Omental fat pad (tissue), 4 donors: Measurements from ENCODE around the gene TIE1. TPM values are rescaled to one million over a fixed set of nuclear protein-coding genes. Genes with fewer than 3 reads are reported as not detected.

Experiments
- ATAC-seq: fragments of 150-250 bp; one replicate; pipeline ENCODE4 v1.9.1; 2016; ENCODE audit warnings: mild to moderate bottlenecking, moderate library complexity; ENCODE audit not compliant: low FRiP score
- DNase-seq: peaks from one replicate; pipeline ENCODE4 v3.0.0-alpha.2; 2019; ENCODE audit warnings: low spot score
- total RNA-seq, 4 donors: library from RNA; depleted of rRNA; stranded (reverse); fragments of >200 nt; gene quantifications; one replicate each; pipeline ENCODE4 v1.1.0, GENCODE V29; 2016
- TF ChIP-seq, protein P1 (sequence below), 3 donors: fragments of 450-650 bp; IDR thresholded peaks; one replicate each; pipeline ENCODE4 v1.5.1; 2016 to 2017; ENCODE audit warnings: antibody characterized with exemption in 3 of 3, mild to moderate bottlenecking in 3 of 3, moderate library complexity in 2 of 3

Gene TIE1
- total RNA-seq, 4 donors from 2014 or later = 15.2 to 156 (median 44.6) TPM

DNA sequence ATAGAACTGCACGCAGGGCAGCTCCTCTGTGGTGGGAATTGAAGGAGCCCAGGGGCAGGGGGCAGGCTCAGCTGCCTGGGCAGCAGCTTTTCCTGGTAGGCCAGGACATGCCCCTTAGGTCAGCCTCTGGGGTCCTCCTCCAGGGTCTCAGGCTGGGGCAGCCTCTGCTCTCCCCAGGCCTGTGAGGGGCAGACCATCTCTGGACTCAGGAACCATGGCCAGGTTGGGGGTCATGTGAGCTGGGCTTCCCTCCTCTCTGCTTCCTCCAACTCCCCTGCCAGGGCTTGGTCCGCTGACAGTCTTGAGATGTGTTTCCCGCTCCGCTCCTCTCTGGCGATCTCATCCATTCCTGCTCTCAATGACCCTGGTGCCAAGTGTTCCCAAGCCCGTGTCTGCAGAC lies 21.1 kb upstream of the TIE1 start:
- no peak for ATAC-seq
- DNase-seq = no peak
- TF ChIP-seq, protein P1, sequence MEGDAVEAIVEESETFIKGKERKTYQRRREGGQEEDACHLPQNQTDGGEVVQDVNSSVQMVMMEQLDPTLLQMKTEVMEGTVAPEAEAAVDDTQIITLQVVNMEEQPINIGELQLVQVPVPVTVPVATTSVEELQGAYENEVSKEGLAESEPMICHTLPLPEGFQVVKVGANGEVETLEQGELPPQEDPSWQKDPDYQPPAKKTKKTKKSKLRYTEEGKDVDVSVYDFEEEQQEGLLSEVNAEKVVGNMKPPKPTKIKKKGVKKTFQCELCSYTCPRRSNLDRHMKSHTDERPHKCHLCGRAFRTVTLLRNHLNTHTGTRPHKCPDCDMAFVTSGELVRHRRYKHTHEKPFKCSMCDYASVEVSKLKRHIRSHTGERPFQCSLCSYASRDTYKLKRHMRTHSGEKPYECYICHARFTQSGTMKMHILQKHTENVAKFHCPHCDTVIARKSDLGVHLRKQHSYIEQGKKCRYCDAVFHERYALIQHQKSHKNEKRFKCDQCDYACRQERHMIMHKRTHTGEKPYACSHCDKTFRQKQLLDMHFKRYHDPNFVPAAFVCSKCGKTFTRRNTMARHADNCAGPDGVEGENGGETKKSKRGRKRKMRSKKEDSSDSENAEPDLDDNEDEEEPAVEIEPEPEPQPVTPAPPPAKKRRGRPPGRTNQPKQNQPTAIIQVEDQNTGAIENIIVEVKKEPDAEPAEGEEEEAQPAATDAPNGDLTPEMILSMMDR (IDR thresholded peaks at IDR 0.05) = no peak

DNA sequence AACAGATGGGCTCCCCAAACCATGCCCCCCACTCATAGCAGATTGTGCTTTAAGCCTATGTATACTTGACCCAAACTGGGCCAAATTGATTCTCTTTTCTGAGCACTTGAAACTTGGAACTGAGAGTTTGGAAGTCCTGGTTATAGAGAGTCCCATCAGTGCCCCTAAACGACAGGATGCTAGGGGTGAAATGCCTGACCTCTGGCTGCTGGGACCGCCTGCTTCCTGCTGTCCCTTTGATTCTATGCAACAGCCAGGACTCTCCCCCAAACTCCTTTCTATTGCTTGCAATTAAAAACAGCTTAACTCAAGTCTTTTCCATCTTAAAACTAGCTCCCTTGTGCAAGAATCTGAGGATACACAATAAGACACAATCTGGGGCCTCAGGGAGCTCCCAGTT lies 20.1 kb upstream of the TIE1 start:
- ATAC-seq (no peak), DNase-seq (no peak)
- TF ChIP-seq, protein P1 (IDR thresholded peaks at IDR 0.05) = no peak

DNA sequence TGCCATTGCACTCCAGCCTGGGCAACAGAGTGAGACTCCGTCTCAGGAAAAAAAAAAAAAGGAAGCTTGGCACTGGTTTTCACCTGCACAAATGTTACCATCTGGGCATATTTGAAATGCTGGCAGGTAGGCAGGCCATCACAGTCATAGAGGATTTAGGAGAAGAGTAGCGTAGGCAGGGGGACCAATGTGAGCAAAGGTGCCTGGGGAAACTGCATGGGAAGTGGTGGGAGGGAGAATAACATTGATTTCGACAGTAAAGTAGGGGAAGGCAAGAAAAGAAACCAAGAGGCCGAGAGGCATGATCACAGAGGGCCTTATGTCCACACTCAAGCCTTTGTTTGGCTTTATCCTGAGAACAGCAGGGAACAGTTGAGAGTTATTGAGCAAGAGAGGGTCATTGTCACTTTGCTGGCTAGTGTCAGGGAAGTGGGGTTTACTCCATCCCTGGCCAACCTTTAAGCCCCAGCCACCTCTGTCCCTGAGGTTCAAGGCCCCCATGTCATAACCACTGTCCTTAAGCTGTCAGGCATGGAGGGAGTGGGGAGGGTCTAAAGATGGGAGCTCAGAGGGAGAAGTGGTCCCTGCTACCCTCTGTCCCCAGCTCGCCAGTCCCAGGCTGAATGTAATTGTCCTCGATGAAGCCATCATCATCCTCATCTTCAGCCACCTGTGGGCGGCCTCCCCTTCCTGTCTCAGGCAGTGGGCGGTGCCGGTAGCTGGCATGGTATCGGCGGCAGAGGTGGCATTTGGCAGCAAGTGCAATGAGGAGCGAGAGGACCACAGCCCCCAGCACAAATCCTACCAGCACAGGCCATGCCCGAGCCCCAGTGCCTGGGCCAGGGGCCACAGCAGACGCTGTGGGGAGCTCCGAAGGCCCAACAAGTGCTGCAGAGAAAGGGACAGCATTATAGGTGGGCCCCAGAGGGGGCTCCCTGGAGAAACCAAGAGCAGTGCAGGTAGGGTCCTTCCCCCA lies 18.3 kb upstream of the TIE1 start:
- DNase-seq (no peak), ATAC-seq (no peak)
- TF ChIP-seq, protein P1 (IDR thresholded peaks at IDR 0.05) = no peak

DNA sequence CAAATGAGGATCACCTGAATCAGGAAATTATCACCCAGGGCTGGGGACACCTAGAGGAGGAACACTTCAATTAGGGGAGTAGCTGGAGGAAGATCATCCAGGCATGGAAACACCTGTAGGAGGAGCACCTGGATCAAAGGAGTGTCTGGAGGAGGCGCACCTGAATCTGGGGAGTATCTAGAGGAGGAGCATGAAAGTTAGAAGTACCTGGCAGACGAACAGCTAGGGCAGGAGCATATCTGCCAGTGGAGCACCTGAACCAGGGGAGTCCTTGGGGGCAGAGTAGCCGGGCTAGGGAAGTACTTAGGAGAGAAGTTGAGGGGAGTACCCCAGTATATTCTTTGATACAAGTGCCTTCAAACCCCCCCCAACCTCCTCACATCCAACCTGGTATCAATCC lies 16.7 kb upstream of the TIE1 start:
- DNase-seq (no peak), ATAC-seq (no peak)
- TF ChIP-seq, protein P1 (IDR thresholded peaks at IDR 0.05) = no peak

DNA sequence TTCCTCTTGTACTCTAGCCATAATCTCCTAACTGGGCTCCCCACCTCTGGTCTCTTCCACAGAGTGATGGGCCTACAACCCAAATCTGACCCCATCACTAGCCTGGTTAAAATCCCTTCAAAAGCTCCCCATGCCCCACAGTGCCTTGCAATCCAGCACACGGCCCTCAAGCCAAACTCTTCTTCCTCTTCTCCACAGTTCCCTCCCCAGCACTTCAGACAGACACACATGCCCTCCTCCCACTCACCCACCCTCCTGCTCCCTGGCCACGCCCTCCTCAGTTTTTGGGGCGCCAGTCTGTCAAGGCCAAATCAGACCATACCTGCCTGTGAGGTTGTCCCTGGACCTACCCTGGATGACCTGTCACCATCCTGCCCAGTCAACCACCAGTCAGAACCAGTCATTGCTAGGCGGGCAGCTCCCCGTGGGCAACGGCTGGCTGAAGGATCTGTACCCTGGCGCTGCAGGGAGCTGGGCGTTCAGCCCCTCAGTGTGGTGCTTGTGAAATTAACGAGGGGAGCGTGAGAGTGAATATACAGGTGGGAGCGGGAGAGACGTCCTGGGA lies 16.2 kb upstream of the TIE1 start:
- no peak for ATAC-seq
- no peak for DNase-seq
- TF ChIP-seq, protein P1 (IDR thresholded peaks at IDR 0.05) = no peak

DNA sequence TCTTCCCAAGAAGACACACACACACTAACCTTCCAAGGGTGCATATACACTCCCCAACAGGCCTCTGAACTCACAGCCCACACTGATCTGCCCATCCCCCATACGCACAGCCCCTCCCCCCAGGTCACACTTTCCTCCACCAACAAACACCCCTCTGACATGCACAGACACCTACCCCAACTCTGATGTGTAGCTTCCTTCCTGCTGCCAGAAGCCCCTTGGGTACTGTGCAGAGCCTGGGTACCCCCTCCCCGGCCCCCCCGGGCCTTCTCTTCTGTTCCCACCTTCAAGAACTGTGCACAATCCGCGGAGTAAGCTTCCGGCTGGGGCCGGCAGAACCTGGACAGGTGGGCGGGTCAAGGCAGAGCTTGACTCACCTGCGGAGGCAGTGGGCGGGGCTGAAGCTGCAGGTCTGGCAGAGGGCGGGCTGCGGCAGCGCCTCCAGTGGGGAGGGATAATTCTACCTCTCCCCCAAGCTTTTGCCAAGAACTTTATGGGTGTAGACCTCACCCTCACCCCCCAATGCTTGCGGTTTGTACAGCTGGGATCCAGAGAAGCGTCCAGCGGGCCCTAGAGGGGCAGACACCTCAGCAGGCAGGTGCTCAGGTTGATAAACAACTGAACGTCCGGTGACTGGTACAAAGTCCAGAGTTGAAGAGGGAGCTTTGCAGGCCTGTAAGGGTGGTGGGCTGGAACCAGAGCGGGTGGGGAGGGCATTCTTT lies 15.4 kb upstream of the TIE1 start, which contains the start of gene C1orf210:
Gene C1orf210 (minus strand): TSS at position 313 of the 722 bp plus-strand sequence. CDS start 2,311 bp downstream, outside the sequence.
- TF ChIP-seq, protein P1 (IDR thresholded peaks at IDR 0.05) = no peak
- DNase-seq (no peak), ATAC-seq (no peak)
